Pancreas (tissue), 10 donors: ENCODE measurements around the gene BHLHE23. TPM values are rescaled to one million over a fixed set of nuclear protein-coding genes. Genes with fewer than 3 reads are reported as not detected.

Source experiments
- ATAC-seq, 4 donors: fragments of 200-7000 bp; cut with Tn5 transposase; one replicate each; pipeline versions ENCODE4 v1.8.0 to v1.9.1; 2020; ENCODE audit warnings: mild to moderate bottlenecking in 4 of 4, moderate library complexity in 4 of 4
- DNase-seq, 6 donors: peaks; one replicate each; pipeline ENCODE4 v3.0.0-alpha.2; 2020
- FAIRE-seq: peaks from 2 replicates; lab custom pipeline; 2012; peaks lifted over from hg19 to GRCh38; lab: Jason Lieb, UNC
- H3K27ac ChIP-seq, 4 donors: fragments of 200-600 bp; sonication (generic); 1 replicate in 3 of 4; 2 replicates in 1 of 4; pipeline versions ENCODE4 v1.5.0 to v1.8.0; 2020
- H3K27me3 ChIP-seq, 4 donors: fragments of 200-600 bp; one replicate each; pipeline ENCODE4 v1.8.0; 2021
- H3K36me3 ChIP-seq, 3 donors: fragments of 200-600 bp; sonication (generic) in 1 of 3; one replicate each; pipeline versions ENCODE4 v1.5.0 to v1.8.0; 2020 to 2021
- H3K4me1 ChIP-seq, 3 donors: fragments of 200-600 bp; one replicate each; pipeline ENCODE4 v1.8.0; 2021
- H3K4me3 ChIP-seq, 4 donors: fragments of 200-600 bp; sonication (generic) in 2 of 4; one replicate each; pipeline versions ENCODE4 v1.5.0 to v1.8.0; 2020 to 2021
- H3K9me3 ChIP-seq, 4 donors: fragments of 200-600 bp; one replicate each; pipeline ENCODE4 v1.8.0; 2021
- CTCF ChIP-seq, 4 donors: fragments of 200-600 bp; sonication (generic) in 3 of 4; IDR thresholded peaks; one replicate each; pipeline versions ENCODE4 v1.5.0 to v1.8.0; 2021; ENCODE audit warnings: antibody characterized with exemption in 4 of 4
- WGBS, 2 donors: extraction: QIAGEN DNeasy Blood & Tissue Kit; methylation state at CpG; one replicate each; pipeline ENCODE4 v1.1.7; 2013; 5-methylcytosine and 5-hydroxymethylcytosine counted together
- intact Hi-C, 3 donors: fragments of 100-400 bp; cut with DNase I; formaldehyde crosslinking; loops; one replicate each; pipeline versions ENCODE4 v1.11.1 to v1.14.2; 2022
- polyA plus RNA-seq, 2 donors: library from polyadenylated mRNA; stranded (reverse); fragments of 200-250 nt; gene quantifications; one replicate each; pipeline ENCODE4 v1.2.3, GENCODE V29; 2013
- total RNA-seq, 6 donors: library from RNA; stranded (reverse); fragmentation: NEBNext Ultra II Directional in 4 of 6; extraction: Animal tissue kit (Norgen Biotek cat#: 25700) in 4 of 6; gene quantifications; one replicate each; pipeline versions ENCODE4 v1.2.1 to v1.2.4, GENCODE V29; 2021 to 2023
- donor health status: healthy with polysubstance abuse.
- donor health status: DM: no; HTN: no; CAD: no; lungs with moderate emphysema.
- donor health status: DM: no; HTN: no; CAD: no.
- donor health status: control.
- donor health status: control.
- donor health status: Bipolar disorder and iron deficiency.
- donor health status: DM: yes; HTN: yes; CAD: no.
- donor health status: DM: no; HTN: no; CAD: no.
- donor health status: DM: no; HTN: no; CAD: no.
- donor health status: DM: yes; HTN: yes; CAD: no.

Gene BHLHE23
- total and polyA plus RNA-seq, 8 donors, result not detected

DNA sequence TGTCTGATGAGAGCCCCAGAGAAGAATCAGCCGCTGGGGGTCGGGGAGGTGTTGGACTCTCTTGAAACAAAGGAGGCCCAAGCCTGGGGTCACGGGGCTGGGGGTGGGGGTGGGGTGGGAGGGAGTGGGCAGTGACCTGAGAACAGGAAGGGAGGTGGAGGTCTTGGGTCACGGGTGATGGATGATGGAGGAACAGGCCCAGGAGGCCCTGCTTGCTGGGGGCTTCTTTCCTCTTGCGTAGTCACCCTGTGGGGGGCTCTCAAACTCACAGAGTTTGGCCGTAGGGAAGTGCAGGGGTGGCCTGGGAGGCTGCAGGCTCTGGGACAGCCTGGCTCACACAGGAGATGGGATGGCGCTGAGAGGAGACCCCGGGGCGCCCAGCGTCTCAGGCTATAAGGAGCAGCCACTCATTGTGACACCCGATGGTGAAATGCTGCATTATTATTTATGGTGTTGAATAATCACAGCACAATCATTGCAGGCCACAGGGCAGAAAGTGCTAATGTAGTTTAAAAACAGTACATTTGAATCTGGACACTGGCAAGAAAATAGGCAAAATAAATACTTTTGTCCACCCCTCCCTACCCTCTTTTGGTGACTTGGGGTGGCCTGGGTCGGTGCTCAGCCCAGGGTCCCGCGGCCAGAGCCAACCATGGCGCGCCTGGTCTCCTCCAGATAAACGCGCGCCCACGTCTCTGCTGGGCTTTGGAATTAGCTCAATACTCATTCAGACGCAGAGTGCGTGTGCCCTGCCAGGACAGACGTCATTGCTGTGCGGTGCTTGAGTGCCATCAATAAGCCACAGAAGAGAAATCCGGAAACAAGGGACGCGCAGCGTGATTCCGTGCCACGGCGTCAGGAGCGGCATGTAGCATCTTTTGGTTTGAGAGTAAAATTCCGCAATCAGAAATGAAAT is 27.3 kb upstream of the BHLHE23 start:
- Histone ChIP-seq H3K9me3 (no peaks in the 10 kb centered on the region), H3K4me3 (no peak overlapping the region), H3K27ac (no peak overlapping the region), H3K27me3 (peaks cover 0 to 22% (median 0%) of the 10 kb centered on the region in 4 donors), H3K36me3 (no peaks in the 10 kb centered on the region), H3K4me1 (no peaks in the 10 kb centered on the region)
- TF ChIP-seq CTCF (IDR thresholded peaks at IDR 0.05), result no peak
- ATAC-seq (no peak), DNase-seq (peak in 1 of 6 donors; percentile 27), FAIRE-seq (no peak)
- intact Hi-C loops, result loop anchor here in 1 of 3 donors (10.0 kb wide), 1 partner anchor 61 kb away; no protein-coding TSS in a partner anchor
- 53 to 67% methylated on average over 32 to 33 of the region's 33 CpGs for WGBS, 2 donors

- no peaks in the 10 kb centered on the region for H3K9me3 ChIP-seq
- TF ChIP-seq CTCF (IDR thresholded peaks at IDR 0.05), result no peak
- WGBS, 2 donors, result 4 to 6% methylated on average over 34 of the region's 34 CpGs
- H3K4me3 ChIP-seq, result no peak overlapping the region
- H3K27me3 ChIP-seq, result peaks cover 0 to 25% (median 0%) of the 10 kb centered on the region in 4 donors
- ATAC-seq (no peak), FAIRE-seq (no peak), DNase-seq (peak in 1 of 6 donors; percentile 57)
- intact Hi-C loops, result loop anchor here in 1 of 3 donors (10.0 kb wide), 1 partner anchor 62 kb away; no protein-coding TSS in a partner anchor
- H3K36me3 ChIP-seq, result no peaks in the 10 kb centered on the region
- no peaks in the 10 kb centered on the region for H3K4me1 ChIP-seq
- no peak overlapping the region for H3K27ac ChIP-seq
Measured at GRCh38 chr20:63032861-63033793, 26.4 kb upstream of the BHLHE23 start.

GRCh38 chr20:63032026-63032800 is 25.4 kb upstream of the BHLHE23 start:
- TF ChIP-seq CTCF (IDR thresholded peaks at IDR 0.05), result no peak
- DNase-seq, result peak in 1 of 6 donors; percentile 44
- Histone ChIP-seq H3K4me3 (no peak overlapping the region), H3K4me1 (no peaks in the 10 kb centered on the region), H3K9me3 (no peaks in the 10 kb centered on the region), H3K27ac (no peak overlapping the region), H3K36me3 (no peaks in the 10 kb centered on the region), H3K27me3 (peaks cover 0 to 30% (median 0%) of the 10 kb centered on the region in 4 donors)
- ATAC-seq, result no peak
- FAIRE-seq, result no peak
- WGBS, 2 donors, result 46 to 52% methylated on average over 22 of the region's 22 CpGs
- intact Hi-C loops, result loop anchor here in 1 of 3 donors (10.0 kb wide), 1 partner anchor 63 kb away; no protein-coding TSS in a partner anchor

- 43 to 49% methylated on average over 21 to 24 of the region's 24 CpGs for WGBS, 2 donors
- peaks cover 0 to 37% (median 0%) of the 10 kb centered on the region in 4 donors for H3K27me3 ChIP-seq
- no peak for TF ChIP-seq CTCF (IDR thresholded peaks at IDR 0.05)
- intact Hi-C loops, result loop anchor here in 1 of 3 donors (10.0 kb wide), 1 partner anchor 63 kb away; no protein-coding TSS in a partner anchor
- ATAC-seq, result no peak
- H3K4me3 ChIP-seq, result no peak overlapping the region
- peak in 2 of 6 donors; percentile 26 to 45 for DNase-seq
- no peaks in the 10 kb centered on the region for H3K9me3 ChIP-seq
- no peak for FAIRE-seq
- H3K27ac ChIP-seq, result no peak overlapping the region
- H3K4me1 ChIP-seq, result no peaks in the 10 kb centered on the region
- H3K36me3 ChIP-seq, result no peaks in the 10 kb centered on the region
Measured at GRCh38 chr20:63031251-63032014, 24.7 kb upstream of the BHLHE23 start.
